ENCODE data around the gene EIF4G2. TPM values are rescaled to one million over a fixed set of nuclear protein-coding genes. Genes with fewer than 3 reads are reported as not detected.
A peak's percentile ranks its signal among the peaks of the same experiment; 100 is the strongest.

Gene EIF4G2
- total RNA-seq, 1 experiment from 2014 or later, result 936 TPM

DNA sequence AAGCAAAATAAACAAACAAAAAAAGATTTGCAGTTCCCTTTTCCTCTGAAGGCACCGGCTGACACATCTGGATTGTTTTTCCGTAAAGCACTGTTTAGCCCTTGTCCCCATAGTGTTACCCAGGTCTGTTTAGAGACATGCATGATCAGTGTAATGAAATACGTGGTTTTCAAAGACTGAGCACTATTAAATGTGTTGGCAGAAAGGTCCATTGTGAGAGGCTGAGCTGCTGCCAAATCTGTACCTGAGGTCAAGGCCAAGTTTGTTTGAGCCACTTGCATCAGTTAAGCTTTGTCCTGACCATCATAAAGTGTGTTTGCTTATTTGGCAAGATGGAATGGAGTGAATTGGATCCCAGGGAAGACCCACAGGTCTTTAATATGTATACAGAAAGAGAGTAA, 31.3 kb downstream of the EIF4G2 start:
- DNase-seq (ENCODE audit: low read depth), result no peak

DNA sequence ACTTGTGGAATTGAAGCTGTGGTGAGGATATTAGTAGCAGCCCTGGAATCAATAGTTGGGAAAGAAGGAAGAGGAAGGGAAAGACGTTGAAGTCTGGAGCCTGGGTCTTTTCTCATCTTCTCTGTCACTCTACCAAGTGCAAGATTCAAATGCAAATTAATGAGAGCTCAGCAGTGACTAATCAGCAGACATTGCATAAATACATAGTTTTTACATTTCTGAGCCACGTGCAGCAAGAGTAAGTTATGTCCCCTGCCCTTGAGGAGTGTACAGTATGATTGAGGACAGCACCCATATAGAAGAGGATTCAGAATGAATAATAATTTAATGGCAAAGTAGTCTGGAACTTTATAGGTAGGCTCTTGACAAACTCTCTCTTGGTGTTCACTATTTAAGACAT, 33.9 kb downstream of the EIF4G2 start:
- DNase-seq (ENCODE audit: low read depth), result no peak

DNA sequence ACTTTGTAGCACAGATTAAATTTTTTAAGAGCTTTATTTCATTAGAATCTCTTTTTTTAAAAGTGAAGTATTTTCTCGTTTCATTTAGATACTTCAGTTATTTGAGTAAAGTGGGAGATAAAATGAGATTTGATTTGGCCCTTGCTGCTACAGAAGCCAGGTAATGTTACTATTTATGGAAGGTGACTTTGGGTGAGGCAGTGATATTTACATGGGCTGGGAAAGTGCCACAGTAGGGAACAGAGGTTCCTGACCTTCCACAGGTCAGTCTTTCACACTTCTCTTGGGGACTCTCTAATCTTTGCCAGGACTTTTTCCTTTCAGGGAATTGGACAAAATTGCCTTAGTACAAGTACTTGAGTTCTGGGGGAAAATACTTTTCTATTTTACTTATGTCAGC, 37.3 kb downstream of the EIF4G2 start:
- no peak for DNase-seq (ENCODE audit: low read depth)

DNA sequence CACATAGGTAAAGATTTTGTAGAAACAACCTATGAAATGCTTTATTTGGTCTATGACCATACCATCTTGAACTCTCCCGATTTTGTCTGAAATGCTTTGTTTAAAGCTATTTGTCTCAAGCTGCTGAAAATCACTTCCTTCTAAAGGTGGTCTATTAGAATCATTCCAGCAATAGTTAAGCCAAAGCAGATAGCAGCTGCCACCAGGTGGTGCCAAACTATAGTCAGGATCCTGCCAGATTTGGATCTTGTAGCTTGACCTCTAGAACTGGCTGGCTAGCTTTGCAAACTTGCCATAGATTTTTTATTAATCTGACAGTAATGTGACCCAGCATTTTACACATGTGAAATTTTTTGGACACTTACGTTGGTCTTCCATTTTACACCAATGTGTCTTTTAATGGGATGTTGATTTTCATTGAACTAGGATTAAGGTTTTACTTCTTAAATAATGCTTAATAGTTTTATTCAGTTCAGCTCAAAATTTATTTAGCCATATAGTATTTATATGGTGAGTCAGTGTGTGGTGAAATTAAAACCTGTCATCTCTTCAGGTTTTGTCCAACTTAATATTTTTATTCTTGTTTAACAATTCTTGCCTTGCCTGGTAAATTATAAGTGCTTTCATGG, 38.0 kb downstream of the EIF4G2 start:
- peak; percentile 46 for DNase-seq (ENCODE audit: low read depth)

DNA sequence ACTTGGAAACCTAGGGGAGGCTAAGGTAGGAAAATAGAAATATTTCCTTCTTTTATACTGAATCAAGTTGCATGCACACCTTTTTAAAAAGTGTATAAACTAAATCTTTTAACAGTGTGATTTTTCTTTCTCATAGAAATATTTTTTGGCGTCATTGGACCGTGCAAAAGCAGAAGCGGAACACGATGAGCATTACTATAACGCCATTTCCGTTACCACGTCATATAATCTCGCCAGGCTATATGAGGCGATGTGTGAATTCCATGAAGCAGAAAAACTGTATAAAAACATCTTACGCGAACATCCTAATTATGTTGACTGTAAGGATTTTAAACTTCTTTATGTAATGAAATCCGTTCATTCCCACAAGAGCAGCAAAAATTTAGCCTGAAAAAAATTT, 44.3 kb downstream of the EIF4G2 start:
- DNase-seq (ENCODE audit: low read depth), result no peak

DNA sequence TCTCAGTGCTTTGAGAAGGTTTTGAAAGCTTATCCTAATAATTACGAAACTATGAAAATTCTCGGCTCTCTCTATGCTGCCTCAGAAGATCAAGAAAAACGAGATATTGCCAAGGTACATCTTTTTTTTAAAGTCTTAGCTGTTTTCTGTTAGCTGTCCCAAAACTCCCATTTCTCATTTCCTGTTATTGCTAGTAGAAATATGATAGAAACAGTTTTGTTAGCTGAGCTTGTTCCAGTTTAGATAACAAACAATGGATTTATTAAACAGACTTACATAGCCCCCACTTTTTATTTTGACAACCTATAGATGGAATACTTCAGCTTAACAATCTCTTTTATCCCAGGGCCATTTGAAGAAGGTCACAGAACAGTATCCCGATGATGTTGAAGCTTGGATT, 45.0 kb downstream of the EIF4G2 start:
- DNase-seq (ENCODE audit: low read depth), result no peak

DNA sequence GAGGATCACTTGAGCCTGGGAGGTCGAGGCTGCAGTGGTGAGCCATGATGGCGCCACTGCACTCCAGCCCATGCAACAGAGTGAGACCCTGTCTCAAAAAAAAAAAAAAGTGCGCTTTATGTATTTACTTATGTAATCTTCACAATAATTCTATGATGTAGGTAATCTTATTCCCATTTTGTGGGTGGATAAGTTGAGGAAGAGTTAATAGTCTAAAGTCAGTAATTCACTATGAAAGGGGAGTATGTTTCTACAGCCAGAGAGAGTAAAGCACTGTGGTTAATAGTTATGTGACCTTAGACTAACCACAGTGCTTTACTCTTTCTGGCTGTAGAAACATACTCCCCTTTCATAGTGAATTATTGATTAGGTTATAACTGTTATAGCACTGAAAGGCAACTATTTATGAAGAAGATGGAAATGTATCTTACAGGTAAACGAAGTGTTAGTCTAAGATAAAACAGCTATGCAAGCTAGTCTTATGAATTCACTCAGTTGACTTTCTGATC, 45.8 kb downstream of the EIF4G2 start:
- DNase-seq (ENCODE audit: low read depth), result no peak

DNA sequence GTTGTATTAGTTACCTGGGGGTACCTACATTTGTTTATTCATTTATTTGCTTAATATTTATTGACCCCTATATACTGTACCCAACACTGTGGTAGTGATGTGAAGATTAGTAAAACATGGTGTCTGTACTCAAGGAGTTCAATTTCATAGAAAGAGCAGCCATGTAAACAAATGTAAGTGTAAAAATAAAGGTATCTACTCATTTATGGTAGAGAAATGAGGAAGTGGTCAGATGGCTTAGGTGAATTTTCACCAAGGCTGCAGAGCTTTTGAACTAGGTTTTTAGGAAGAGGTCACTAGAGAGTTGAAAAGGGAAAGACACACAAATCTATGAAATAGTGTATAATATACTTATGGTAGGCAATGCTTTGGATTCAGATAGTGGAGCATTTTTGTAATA, 46.5 kb downstream of the EIF4G2 start:
- DNase-seq (ENCODE audit: low read depth), result no peak

DNA sequence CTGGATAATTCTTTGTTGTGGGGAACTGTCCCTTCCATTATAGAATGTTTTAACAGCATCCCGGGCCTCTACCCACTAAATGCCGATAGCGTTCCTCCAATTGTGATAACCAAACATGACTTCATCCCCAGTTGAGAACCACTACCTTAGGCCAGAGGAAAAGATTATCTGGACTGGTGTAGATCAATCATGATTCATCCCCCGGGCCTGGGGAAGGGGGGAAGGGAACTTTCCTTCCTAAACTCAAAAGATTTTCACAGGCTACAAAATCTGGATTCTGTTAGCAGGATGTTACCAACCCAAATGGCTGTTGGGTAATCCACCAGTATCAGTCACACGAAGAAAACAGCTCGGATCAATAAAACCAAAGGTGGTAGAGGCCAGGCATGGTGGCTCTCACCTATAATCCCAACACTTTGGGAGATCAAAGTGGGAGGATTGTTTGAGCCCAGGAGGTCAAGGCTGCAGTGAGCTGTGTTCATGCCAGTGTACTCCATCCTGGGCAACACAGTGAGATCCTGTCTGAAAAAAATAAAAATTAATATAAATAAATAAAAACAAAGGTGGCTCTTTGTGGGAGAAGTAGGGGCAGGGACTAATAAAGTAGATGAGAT, 47.5 kb downstream of the EIF4G2 start:
- DNase-seq (ENCODE audit: low read depth), result no peak

DNA sequence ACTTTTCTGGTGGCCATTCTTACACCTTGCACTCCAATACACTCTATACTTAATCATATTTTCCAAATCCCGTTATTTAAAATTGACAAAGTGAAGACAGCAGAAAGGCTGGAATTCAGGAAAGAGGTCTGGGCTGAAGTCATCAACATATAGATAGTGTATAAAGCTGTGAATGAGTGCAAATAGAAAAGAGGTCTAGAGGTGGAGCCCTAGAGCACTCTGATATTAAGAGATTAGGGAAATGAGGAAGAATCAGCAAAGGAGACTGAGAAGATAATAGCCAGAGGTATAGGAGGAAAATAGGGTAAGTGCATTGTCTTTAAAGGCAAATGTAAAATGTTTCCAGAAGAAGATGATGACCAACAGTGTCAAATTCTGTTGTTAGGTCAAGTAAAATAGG, 49.8 kb downstream of the EIF4G2 start:
- DNase-seq (ENCODE audit: low read depth), result no peak

DNA sequence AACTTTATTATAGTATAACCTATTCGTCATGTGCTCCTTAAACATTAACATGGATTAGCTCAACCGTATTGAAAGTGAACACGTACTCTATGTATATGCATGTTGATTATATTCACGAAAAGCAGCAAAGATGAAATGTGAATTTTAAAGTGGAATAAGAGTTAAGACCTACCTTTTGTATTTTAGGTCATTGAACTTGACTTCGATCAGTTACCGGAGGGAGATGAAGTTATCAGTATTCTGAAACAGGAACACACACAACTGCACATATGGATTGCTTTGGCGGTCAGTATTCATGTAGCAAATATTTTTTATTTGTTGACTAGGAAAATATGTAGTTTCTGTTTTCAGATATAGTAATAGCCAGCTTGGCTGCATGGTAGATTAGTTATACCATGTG, 56.2 kb downstream of the EIF4G2 start:
- DNase-seq (ENCODE audit: low read depth), result no peak

DNA sequence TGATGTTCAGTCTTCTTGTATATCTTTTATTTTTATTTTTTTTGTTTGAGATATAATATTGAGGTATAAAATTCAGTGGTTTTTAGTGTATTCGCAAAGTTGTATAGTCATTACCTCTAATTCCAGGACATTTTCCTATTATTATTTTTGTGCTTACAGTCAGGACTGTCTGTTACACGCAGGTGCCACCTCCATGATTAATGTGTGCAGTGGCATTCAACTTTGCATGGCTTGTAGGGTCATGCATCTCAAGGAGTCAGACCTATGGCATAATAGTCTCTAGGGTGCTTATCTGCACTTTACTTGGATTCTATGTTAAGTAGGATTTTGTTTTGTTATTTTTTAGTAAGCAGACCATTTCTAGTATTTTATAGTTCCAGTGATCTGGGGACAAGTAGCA, 56.7 kb downstream of the EIF4G2 start:
- DNase-seq (ENCODE audit: low read depth), result no peak

DNA sequence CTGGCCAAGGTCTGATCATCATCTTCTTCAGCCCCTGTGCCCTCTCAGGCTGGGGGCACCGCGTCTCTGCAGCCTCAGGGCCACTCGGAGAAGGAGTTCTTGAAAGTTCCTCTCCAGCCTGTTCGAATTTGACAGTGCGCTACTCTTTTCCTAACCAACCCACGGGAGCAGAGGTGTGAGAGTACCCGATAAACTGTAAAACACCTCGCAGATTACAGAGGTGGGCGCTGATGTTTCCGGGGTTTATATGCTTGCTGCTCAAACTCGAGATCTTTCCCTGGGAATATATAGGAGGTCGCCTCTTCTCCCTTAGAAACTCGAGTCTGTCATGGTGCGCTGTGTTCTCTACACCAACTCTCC, 57.2 kb downstream of the EIF4G2 start:
- DNase-seq (ENCODE audit: low read depth), result no peak

DNA sequence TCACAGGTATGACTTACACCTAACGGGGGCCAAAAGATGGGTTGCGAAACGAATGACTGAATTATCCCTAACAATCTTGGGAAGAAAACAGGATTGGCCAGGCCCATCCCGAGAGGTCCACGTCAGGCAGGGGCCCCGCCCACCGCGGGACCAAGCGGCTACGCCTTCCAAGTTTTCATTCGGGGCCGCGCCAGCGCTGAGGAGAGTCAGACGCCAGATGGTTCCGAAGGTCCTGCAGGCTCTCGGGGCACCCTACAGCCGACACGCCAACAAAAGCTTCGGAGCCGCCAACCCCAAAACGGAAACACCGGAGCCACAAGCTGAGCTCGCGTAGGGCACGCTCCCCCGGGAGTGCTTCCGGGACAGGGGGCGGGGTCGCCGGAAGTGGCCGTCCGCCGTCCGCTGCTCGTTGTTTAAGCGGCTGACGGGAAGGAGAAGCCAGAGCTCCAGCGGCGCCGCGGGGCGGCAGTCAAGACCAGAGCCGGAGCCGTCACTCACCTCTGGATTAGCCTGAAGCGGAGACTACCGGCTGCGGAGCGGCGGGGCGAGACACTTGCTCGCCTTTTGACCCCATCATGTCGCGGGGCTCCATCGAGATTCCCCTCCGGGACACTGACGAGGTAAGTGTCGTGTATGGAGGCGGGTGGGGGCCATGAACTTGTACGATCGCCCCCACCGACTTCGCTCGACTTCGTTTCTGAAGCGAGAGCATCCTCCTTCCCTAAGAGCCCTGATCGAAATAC, 57.7 kb downstream of the EIF4G2 start, which contains the start of gene CTR9:
TSS of gene CTR9 (plus strand) at position 409 of the 743 bp plus-strand sequence. CDS start at position 576, 167 bp downstream.
- DNase-seq (ENCODE audit: low read depth), result peak; percentile 91

DNA sequence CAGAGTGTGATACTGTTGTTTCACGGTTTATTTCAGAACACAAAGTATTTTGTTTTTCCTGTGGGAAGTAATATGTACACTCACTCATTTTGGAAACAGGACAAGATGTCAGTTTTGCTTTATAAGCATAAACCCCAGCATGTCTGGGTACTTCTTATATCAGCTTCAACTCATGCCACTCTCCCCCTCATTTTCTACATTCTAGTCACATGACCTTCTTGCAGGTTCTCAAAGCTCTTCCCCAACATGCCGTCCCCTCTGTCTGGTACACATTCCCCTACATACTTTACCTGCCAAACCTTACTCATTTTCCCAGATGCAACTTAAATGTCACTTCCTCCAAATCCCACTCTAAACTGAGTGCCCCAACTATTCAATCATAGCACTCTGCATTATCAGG, 59.2 kb downstream of the EIF4G2 start:
- DNase-seq (ENCODE audit: low read depth), result no peak

DNA sequence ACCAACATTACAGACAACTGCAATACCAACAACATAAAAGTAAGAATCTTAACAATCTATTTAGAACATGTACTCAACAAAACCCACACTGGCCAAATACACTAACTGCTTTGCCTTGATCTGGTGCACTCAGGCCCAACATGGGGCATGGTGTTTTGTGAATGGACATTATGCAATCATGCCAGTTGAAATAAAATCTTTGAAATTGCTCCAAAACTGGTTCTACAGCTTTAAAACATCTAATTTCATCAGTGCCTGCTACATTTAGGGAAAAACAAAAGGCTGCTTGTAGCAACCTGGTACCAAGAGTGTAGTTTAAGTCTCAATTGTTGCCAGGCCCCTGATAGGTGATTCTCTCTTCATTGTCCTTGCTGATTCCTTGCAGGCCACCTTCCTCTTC, 61.0 kb downstream of the EIF4G2 start:
- DNase-seq (ENCODE audit: low read depth), result no peak

Other genes with a start within 250 kb of the EIF4G2 start
- gene LYVE1, start 240.3 kb downstream of the EIF4G2 start, total RNA-seq (2014; rRNA removed), result 0.06 TPM in 1 of 2 replicates, not detected in the other
- gene IRAG1, start 115.2 kb downstream of the EIF4G2 start, total RNA-seq (2014; rRNA removed), result 0.38 and 1.3 TPM in 2 replicates
- 20.5 and 25.1 TPM in 2 replicates for gene CTR9, start 57.7 kb downstream of the EIF4G2 start, total RNA-seq (2014; rRNA removed)
- gene ZBED5, start 49.1 kb upstream of the EIF4G2 start, total RNA-seq (2014; rRNA removed), result 31.0 and 47.2 TPM in 2 replicates

Data from LHCN-M2 (cell line).